KG1 (cell line): ENCODE data around the gene PCCB.
"Not testable (repeated sequence)": the region's sequence is repeated elsewhere in the genome, so short reads cannot be mapped to it uniquely, and the experiment has no call there.

Experiments
- DNase-seq: peaks from one replicate; lab custom pipeline; 2025; lab: John Stamatoyannopoulos, UW

PCCB gene

GRCh38 chr3:136250059-136250902 lies at the start of gene PCCB:
Gene PCCB, plus strand, starts transcription at chr3:136250340. Its CDS starts 36 bp downstream, at chr3:136250376.
- peak; percentile 91 for DNase-seq

- DNase-seq, result no peak
Measured at GRCh38 chr3:136207489-136208115, 42.5 kb upstream of the PCCB start.

- DNase-seq, result no peak
Measured at GRCh38 chr3:136209921-136210320, 40.2 kb upstream of the PCCB start.

- no peak for DNase-seq
Measured at GRCh38 chr3:136211547-136211946, 38.6 kb upstream of the PCCB start.

- DNase-seq, result not testable (repeated sequence)
Measured at GRCh38 chr3:136222746-136223145, 27.4 kb upstream of the PCCB start.

GRCh38 chr3:136232413-136232812 lies 17.7 kb upstream of the PCCB start:
- DNase-seq, result no peak

GRCh38 chr3:136235545-136235944 lies 14.6 kb upstream of the PCCB start:
- no peak for DNase-seq

GRCh38 chr3:136236109-136236508 lies 14.0 kb upstream of the PCCB start:
- DNase-seq, result no peak

GRCh38 chr3:136237103-136237502 lies 13.0 kb upstream of the PCCB start:
- no peak for DNase-seq

- DNase-seq, result no peak
Measured at GRCh38 chr3:136237961-136238649, 12.0 kb upstream of the PCCB start.

GRCh38 chr3:136239094-136239493 lies 11.0 kb upstream of the PCCB start:
- DNase-seq, result no peak

GRCh38 chr3:136245691-136246090 lies 4.4 kb upstream of the PCCB start:
- DNase-seq, result no peak

GRCh38 chr3:136247436-136247835 lies 2.7 kb upstream of the PCCB start:
- no peak for DNase-seq

GRCh38 chr3:136247855-136248590 lies 2.1 kb upstream of the PCCB start:
- no peak for DNase-seq

GRCh38 chr3:136249091-136249490 lies 1.0 kb upstream of the PCCB start:
- no peak for DNase-seq

- DNase-seq, result no peak
Measured at GRCh38 chr3:136249593-136249992, 547 bp upstream of the PCCB start.

- DNase-seq, result peak; percentile 31
Measured at GRCh38 chr3:136250903-136251460, 842 bp downstream of the PCCB start.

GRCh38 chr3:136251511-136251910 lies 1.4 kb downstream of the PCCB start:
- no peak for DNase-seq

GRCh38 chr3:136255672-136256406 lies 5.7 kb downstream of the PCCB start:
- DNase-seq, result no peak

- DNase-seq, result no peak
Measured at GRCh38 chr3:136258199-136258598, 8.1 kb downstream of the PCCB start.

- DNase-seq, result no peak
Measured at GRCh38 chr3:136261826-136262225, 11.7 kb downstream of the PCCB start.
